ENCODE results near the gene SLC25A1. TPM values are rescaled to one million over a fixed set of nuclear protein-coding genes. Genes with fewer than 3 reads are reported as not detected.

The SLC25A1 gene
- polyA plus RNA-seq, 1 donor from 2014 or later: 81.4 TPM

DNA sequence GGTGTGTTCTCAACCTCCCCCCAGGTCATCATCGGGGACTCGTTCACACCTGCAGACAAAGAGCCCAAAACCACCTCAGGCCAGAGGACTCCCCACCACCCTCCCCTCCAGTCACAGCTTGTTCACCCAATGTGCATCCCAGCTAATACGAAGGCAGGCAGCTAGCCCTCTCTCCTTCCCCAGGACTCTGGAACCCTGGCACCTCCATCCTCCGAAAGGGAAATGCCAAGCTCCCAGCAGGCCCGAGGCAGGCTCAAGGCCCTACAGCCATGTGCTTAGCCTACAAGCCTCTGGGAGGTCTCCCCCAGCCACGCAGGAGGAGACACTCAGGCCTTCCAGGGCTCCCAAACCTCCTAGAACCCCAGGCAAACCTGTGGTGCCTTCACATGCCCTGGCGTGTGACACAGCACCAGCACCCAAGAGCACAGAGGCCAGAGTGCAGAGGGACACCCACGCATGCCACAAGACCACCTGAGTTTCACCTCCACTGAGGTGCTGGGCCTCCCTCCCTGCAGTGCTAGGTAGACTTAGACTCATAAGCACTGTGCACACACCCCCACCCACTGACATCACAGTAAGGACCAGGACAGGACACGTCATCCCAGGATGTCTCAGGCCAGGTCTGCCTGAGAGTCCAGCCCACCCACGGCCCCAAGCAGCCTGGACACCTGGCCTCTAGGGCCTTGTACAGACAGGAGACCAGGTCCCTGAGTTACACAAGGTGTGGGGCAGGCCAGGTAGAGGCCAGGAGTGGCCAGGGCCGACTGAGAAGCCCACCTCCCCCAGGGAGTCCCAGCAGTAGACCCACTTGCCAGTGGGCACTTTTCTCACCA is 40.9 kb downstream of the SLC25A1 start:
- Histone ChIP-seq H2AFZ (ENCODE audit: low read depth, low read length) (no peak overlapping the region), H3K36me3 (ENCODE audit: insufficient read depth, low read length) (no peaks in the 10 kb centered on the region), H3K27me3 (ENCODE audit: insufficient read depth, low read depth, low read length) (no peaks in the 10 kb centered on the region), H3K9me2 (ENCODE audit: insufficient read depth, low read length) (no peaks in the 10 kb centered on the region), H3K9me3 (ENCODE audit: low read length) (no peaks in the 10 kb centered on the region), H3F3A (ENCODE audit: insufficient read depth, low read length, poor library complexity, severe bottlenecking) (no peaks in the 10 kb centered on the region), H3K9ac (ENCODE audit: low read length) (no peak overlapping the region), H3K4me2 (ENCODE audit: low read length) (no peak overlapping the region), H3K27ac (ENCODE audit: low read length) (no peak overlapping the region), H3K4me3 (ENCODE audit: low read length) (no peak overlapping the region), H3K79me2 (replicated peaks; ENCODE audit: insufficient read depth, low read length) (no peaks in the 10 kb centered on the region), H4K20me1 (ENCODE audit: insufficient read depth) (no peaks in the 10 kb centered on the region)
- no peak for TF ChIP-seq CTCF (IDR thresholded peaks at IDR 0.05; ENCODE audit: poor library complexity, severe bottlenecking)
- no peak for TF ChIP-seq TAF1 (IDR thresholded peaks at IDR 0.05; ENCODE audit: low read depth)
- no peak for TF ChIP-seq SMC3 (conservative IDR thresholded peaks at IDR 0.05; ENCODE audit: poor library complexity)
- no peak for TF ChIP-seq POLR2AphosphoS5 (IDR thresholded peaks at IDR 0.05)
- no peak for TF ChIP-seq REST (IDR thresholded peaks at IDR 0.05; ENCODE audit: borderline replicate concordance)
- no peak for TF ChIP-seq EP300 (conservative IDR thresholded peaks at IDR 0.05; ENCODE audit: poor library complexity, severe bottlenecking)
- TF ChIP-seq MXI1 (conservative IDR thresholded peaks at IDR 0.05; ENCODE audit: poor library complexity, severe bottlenecking): no peak
- TF ChIP-seq EZH2 (IDR thresholded peaks at IDR 0.05; ENCODE audit: borderline replicate concordance, insufficient read depth, low read length, poor library complexity, severe bottlenecking): no peak
- no peak for TF ChIP-seq RAD21 (conservative IDR thresholded peaks at IDR 0.05)

DNA sequence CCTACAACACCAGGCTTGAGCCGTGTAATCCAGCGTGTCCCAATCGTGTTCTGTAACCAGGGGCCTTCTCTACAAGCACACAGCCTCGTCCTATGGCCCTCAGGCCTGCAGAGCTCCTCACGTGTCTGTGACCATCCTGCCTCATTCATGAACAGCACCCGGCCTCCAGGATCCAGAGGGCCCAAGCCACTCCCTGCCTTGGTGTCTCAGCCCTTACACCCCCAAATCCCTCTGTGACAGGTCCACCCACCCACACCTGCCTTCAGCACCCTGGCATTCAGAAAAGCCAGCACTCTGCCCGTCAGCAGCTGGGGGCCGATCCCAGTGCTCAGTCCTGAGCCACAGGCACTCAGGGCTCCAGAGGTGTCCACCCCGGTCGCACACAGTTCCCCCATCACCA is 41.6 kb downstream of the SLC25A1 start:
- Histone ChIP-seq H4K20me1 (ENCODE audit: insufficient read depth) (no peaks in the 10 kb centered on the region), H3K36me3 (ENCODE audit: insufficient read depth, low read length) (no peaks in the 10 kb centered on the region)
- TF ChIP-seq CTCF (IDR thresholded peaks at IDR 0.05; ENCODE audit: poor library complexity, severe bottlenecking): no peak
- TF ChIP-seq MXI1 (conservative IDR thresholded peaks at IDR 0.05; ENCODE audit: poor library complexity, severe bottlenecking): no peak
- TF ChIP-seq SMC3 (conservative IDR thresholded peaks at IDR 0.05; ENCODE audit: poor library complexity): no peak

More for the DNA sequence above, 41.6 kb downstream of the SLC25A1 start:
- Histone ChIP-seq H3K9ac (ENCODE audit: low read length) (no peak overlapping the region), H3K9me3 (ENCODE audit: low read length) (no peaks in the 10 kb centered on the region), H3K79me2 (replicated peaks; ENCODE audit: insufficient read depth, low read length) (no peaks in the 10 kb centered on the region), H3K27ac (ENCODE audit: low read length) (no peak overlapping the region), H2AFZ (ENCODE audit: low read depth, low read length) (no peak overlapping the region), H3K4me2 (ENCODE audit: low read length) (no peak overlapping the region), H3K9me2 (ENCODE audit: insufficient read depth, low read length) (no peaks in the 10 kb centered on the region), H3K27me3 (ENCODE audit: insufficient read depth, low read depth, low read length) (no peaks in the 10 kb centered on the region), H3F3A (ENCODE audit: insufficient read depth, low read length, poor library complexity, severe bottlenecking) (no peaks in the 10 kb centered on the region), H3K4me3 (ENCODE audit: low read length) (no peak overlapping the region)

All from neural cell (in vitro differentiated cells).